ENCODE measurements around the gene AQP2. TPM values are rescaled to one million over a fixed set of nuclear protein-coding genes. Genes with fewer than 3 reads are reported as not detected.

Gene AQP2
- total and polyA plus RNA-seq, 2 experiments from 2014 or later: 0.71 to 1.4 TPM

GRCh38 chr12:49953961-49954846 is 3.7 kb downstream of the AQP2 start:
- Histone ChIP-seq H3K9me3 (ENCODE audit: low read depth) (no peaks in the 10 kb centered on the region), H3K79me2 (no peaks in the 10 kb centered on the region), H3K4me3 (no peak overlapping the region), H3K27me3 (peaks cover 43% of the 10 kb centered on the region), H3K4me2 (no peak overlapping the region), H3K4me1 (ENCODE audit: insufficient read depth) (no peaks in the 10 kb centered on the region), H3K27ac (no peak overlapping the region), H4K20me1 (ENCODE audit: insufficient read depth, poor library complexity, severe bottlenecking) (no peaks in the 10 kb centered on the region), H2AFZ (no peak overlapping the region), H3K9me2 (replicated peaks; ENCODE audit: insufficient read depth) (no peaks in the 10 kb centered on the region), H3K36me3 (replicated peaks; ENCODE audit: insufficient read depth, low read depth) (no peaks in the 10 kb centered on the region)
- no peak for DNase-seq (ENCODE audit: low spot score)
- TF ChIP-seq EZH2 (IDR thresholded peaks at IDR 0.05; ENCODE audit: borderline replicate concordance): no peak
- no peak for TF ChIP-seq CTCF (IDR thresholded peaks at IDR 0.05; ENCODE audit: poor library complexity)
- no peak for TF ChIP-seq EZH2phosphoT487 (IDR thresholded peaks at IDR 0.05; ENCODE audit: low read depth, severe bottlenecking, unreplicated experiment)
- 85% methylated on average over 21 of the region's 21 CpGs for WGBS (ENCODE audit: low lambda C conversion rate, missing lambda C conversion rate)

GRCh38 chr12:49954863-49955830 is 4.6 kb downstream of the AQP2 start:
- Histone ChIP-seq H3K36me3 (replicated peaks; ENCODE audit: insufficient read depth, low read depth) (no peaks in the 10 kb centered on the region), H3K4me3 (no peak overlapping the region), H3K4me1 (ENCODE audit: insufficient read depth) (no peaks in the 10 kb centered on the region), H3K27ac (no peak overlapping the region), H3K27me3 (peaks cover 53% of the 10 kb centered on the region), H4K20me1 (ENCODE audit: insufficient read depth, poor library complexity, severe bottlenecking) (no peaks in the 10 kb centered on the region), H3K9me3 (ENCODE audit: low read depth) (no peaks in the 10 kb centered on the region), H3K9me2 (replicated peaks; ENCODE audit: insufficient read depth) (no peaks in the 10 kb centered on the region), H3K79me2 (no peaks in the 10 kb centered on the region), H3K4me2 (no peak overlapping the region), H2AFZ (no peak overlapping the region)
- 83% methylated on average over 42 of the region's 53 CpGs for WGBS (ENCODE audit: low lambda C conversion rate, missing lambda C conversion rate)
- TF ChIP-seq EZH2phosphoT487 (IDR thresholded peaks at IDR 0.05; ENCODE audit: low read depth, severe bottlenecking, unreplicated experiment) (no peak), CTCF (IDR thresholded peaks at IDR 0.05; ENCODE audit: poor library complexity) (no peak), EZH2 (IDR thresholded peaks at IDR 0.05; ENCODE audit: borderline replicate concordance) (no peak)
- DNase-seq (ENCODE audit: low spot score): no peak

- DNase-seq (ENCODE audit: low spot score): no peak
- Histone ChIP-seq H3K4me1 (ENCODE audit: insufficient read depth) (no peaks in the 10 kb centered on the region), H3K9me3 (ENCODE audit: low read depth) (no peaks in the 10 kb centered on the region), H3K36me3 (replicated peaks; ENCODE audit: insufficient read depth, low read depth) (no peaks in the 10 kb centered on the region), H2AFZ (no peak overlapping the region), H3K27me3 (peaks cover 62% of the 10 kb centered on the region), H3K4me2 (no peak overlapping the region), H3K79me2 (no peaks in the 10 kb centered on the region), H3K27ac (no peak overlapping the region), H3K9me2 (replicated peaks; ENCODE audit: insufficient read depth) (no peaks in the 10 kb centered on the region), H3K4me3 (no peak overlapping the region), H4K20me1 (ENCODE audit: insufficient read depth, poor library complexity, severe bottlenecking) (no peaks in the 10 kb centered on the region)
- 81% methylated on average over 13 of the region's 13 CpGs for WGBS (ENCODE audit: low lambda C conversion rate, missing lambda C conversion rate)
- TF ChIP-seq EZH2 (IDR thresholded peaks at IDR 0.05; ENCODE audit: borderline replicate concordance) (no peak), EZH2phosphoT487 (IDR thresholded peaks at IDR 0.05; ENCODE audit: low read depth, severe bottlenecking, unreplicated experiment) (no peak)
Measured at GRCh38 chr12:49955899-49956662, 5.5 kb downstream of the AQP2 start.

All from hepatocyte (in vitro differentiated cells).